Stimulated activated CD8-positive, alpha-beta memory T cell treated with anti-CD3 and anti-CD28 coated beads, Interleukin-15, amount 100 ng/mL, for 4 hours (primary cell): ENCODE data around the gene ASXL3.

ENCODE experiments used
- DNase-seq, 2 donors: peaks; one replicate each; pipeline ENCODE4 v3.0.0-alpha.2; 2020; ENCODE audit warnings: low read depth in 2 of 2

Gene ASXL3

DNA sequence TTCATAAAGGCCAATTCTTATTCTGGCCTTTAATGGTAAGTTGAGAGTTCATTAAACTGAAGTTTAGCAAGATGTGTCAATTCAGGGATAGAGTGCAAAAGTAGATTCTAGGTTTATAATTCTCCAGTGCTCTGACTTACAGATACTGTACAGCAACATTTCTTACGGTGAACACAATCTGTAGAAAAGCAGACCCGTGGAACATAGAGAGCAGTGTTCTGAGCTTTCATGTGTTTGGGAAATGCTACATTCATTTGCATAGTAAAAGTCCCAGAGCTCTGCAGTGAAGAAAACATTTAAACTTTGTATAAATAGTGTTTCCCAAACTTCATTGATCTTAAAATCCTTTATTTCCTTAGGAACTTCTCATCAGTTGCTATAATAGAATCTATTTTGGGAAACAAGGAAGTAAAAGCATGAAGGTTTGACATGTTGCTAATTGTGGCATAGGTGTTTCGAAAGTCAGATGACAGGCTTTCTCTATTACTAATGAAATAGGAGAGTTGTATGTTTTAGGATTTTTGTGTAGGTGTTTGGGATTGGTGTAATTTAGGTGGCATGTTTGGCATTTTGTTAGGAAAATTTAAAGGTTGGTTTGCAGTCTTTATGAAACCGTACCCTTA lies 138.2 kb downstream of the ASXL3 start:
- DNase-seq, result no peak

DNA sequence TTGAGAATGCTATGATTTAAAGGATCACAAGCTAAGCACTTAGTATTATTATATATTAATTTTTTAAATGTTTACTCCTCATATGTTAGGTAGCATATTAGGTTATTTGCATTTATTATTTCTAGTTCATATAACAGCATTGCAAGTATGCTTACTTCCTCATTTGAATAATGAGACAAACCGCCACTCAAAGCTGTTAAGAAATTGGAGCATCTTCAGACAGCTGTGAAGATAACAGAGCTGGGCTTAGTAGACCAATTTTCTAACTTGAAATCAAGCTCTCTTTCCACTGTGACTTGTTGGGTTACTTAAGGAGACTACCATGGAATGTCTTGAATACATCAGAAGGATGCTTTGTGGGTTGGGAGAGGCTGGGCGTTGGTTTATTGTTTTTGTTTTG lies 139.3 kb downstream of the ASXL3 start:
- DNase-seq, result no peak

DNA sequence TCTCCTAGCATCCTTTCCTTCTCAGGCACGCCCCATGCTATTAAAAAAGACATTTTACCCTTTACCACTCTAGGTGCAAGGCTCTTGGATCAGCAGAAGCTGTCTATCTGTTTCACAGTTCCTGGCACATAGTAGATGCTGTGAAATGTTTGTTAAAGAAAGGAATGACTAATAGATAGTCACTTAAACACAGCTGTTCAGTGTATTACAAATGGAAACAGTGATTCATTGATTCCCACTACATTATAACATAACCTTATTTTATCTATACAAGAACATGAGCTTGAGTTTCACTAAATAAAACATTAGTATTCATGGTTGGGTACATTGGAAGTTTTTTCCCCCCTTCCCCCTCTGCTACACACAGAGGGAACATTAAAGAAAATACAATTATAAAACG lies 142.1 kb downstream of the ASXL3 start:
- no peak for DNase-seq

DNA sequence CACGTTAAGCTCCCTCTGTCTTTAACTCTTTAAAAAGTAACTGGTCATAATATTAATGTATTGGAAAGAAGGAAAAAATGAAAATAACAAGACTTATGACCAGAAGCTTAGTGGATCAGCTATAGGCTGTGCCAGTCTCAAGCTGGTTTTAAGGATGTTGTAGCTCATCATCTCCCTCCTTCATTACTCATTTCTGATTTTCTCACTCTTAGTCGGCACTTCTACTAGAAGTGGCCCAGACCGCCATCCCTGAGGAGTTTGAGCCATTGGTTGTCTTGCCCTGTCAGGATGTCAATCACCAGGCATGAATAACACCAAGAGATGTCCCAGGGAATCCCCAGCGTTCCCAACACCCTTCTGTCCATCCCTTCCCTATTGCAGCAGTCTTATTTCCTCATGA lies 151.5 kb downstream of the ASXL3 start:
- DNase-seq, result no peak

DNA sequence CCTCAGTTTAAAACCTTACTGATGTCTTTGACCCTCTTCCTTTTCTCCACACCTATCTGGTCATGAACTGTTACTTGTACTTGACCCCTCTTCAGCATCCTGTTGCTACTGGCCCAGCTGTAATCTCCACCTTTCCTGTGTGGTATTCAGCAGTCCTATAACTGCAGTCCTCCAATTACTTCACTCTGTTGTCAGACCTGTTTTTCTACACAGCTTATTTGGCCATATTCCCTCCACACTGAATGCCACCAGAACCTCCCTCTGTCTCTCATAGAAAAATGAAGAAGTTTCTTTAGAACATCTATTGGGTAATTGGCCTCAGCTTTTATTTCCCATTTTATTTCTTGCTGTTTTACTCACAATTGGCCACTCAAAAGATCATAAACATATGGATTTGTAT lies 155.4 kb downstream of the ASXL3 start:
- no peak for DNase-seq

DNA sequence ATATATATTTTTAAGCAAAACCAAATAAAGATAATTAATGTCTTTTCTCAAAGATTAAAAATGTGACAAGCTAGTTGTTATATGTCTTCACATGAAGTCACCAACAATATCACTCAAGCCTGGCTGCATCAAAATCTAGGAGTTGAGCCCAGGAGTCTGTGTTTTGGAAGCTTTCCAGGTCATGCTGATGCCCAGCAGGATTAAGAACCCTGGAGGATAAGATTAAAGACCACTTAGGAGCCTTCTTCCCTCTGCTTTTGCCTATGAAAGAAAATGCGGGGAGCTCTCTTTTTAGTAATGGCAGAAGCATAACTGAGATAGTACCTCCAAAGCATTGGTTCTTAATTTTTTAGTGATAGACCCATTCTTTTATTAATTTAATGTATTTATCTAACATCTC lies 157.4 kb downstream of the ASXL3 start:
- no peak for DNase-seq

DNA sequence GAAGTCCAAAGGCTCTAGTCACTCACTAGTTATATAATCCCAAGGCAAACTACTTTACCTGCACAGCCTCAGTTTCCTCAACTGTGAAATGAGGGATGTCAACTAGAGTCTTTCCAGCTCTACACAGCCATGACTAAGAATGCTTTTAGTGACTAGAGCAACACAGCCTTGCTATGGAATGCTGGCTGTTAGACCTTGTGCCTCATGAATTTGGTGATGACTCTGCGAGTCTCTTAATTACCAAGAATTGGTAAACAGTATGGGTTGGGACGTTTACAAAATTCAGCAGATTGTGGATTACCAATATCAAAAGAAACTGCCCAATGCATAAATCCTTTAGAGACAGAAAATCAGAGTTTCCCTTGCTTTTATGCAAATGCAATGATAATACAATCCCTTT lies 163.7 kb downstream of the ASXL3 start:
- DNase-seq, result no peak

DNA sequence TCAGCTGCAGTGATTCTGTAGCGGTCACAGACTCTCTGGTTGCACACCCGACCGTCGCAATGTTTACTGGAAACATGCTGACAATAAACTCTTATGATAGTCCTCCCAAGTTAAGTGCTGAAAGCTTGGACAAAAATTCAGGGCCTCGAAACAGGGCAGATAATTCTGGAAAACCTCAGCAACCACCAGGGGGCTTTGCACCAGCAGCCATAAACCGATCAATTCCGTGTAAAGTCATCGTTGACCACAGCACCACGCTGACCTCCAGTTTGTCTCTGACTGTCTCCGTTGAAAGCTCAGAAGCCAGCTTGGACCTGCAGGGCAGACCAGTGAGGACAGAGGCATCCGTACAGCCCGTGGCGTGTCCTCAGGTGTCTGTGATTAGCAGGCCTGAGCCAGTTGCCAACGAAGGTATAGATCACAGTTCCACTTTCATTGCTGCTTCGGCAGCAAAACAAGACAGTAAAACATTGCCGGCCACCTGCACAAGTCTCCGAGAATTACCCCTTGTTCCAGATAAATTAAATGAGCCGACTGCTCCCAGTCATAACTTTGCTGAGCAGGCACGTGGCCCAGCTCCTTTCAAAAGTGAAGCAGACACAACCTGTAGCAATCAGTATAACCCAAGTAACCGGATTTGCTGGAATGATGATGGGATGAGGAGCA lies 166.1 kb downstream of the ASXL3 start:
- no peak for DNase-seq

DNA sequence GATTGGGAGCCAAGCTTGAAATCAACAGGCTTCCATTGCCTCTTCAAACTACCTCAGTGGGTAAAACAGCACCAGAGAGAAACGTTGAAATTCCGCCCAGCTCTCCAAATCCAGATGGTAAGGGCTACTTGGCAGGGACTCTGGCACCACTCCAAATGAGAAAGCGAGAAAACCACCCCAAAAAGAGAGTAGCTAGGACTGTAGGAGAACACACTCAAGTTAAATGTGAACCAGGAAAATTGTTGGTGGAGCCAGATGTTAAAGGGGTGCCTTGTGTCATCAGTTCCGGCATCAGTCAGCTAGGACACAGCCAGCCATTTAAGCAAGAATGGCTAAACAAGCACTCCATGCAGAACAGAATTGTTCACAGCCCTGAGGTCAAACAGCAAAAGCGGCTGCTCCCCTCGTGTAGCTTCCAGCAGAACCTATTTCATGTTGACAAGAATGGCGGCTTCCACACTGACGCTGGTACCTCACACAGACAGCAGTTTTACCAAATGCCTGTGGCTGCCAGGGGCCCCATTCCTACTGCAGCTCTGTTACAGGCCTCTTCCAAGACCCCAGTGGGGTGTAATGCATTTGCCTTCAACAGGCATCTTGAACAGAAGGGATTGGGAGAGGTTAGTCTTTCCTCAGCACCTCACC lies 167.3 kb downstream of the ASXL3 start:
- DNase-seq, result no peak

DNA sequence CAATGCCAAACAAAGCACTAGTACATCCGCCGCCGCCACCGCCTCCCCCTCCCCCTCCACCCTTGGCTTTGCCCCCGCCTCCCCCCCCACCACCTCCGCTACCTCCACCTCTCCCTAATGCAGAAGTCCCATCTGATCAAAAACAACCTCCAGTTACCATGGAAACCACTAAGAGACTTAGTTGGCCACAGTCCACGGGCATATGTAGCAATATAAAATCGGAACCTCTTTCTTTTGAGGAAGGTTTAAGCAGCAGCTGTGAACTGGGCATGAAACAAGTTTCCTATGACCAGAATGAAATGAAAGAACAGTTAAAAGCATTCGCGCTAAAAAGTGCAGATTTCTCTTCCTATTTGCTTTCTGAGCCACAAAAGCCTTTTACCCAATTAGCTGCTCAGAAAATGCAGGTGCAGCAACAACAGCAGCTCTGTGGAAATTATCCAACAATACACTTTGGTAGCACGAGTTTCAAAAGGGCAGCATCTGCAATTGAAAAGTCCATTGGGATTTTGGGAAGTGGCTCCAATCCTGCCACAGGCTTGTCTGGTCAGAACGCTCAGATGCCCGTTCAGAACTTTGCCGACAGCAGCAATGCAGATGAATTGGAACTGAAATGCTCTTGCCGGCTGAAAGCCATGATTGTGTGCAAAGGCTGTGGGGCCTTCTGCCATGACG lies 168.0 kb downstream of the ASXL3 start:
- DNase-seq, result no peak

DNA sequence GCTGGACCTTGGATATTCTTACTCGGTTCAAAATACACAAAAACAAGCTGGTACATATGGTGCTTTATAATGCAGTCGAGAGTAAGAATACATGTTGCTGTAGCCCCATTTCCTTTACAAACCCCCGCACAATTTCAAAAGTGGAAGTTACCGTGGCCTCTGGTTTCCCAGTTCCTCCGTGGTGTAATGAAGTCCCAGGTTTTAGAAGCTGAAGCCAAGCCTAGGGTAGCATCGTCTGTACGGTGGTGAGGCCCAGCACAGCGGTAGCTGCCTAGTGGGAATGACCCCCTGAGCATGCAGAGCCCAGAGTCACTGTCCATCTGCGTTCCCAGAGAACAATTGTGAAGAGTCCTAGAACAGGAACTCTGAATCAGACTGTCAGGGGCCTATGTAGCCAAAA lies 171.8 kb downstream of the ASXL3 start:
- no peak for DNase-seq

DNA sequence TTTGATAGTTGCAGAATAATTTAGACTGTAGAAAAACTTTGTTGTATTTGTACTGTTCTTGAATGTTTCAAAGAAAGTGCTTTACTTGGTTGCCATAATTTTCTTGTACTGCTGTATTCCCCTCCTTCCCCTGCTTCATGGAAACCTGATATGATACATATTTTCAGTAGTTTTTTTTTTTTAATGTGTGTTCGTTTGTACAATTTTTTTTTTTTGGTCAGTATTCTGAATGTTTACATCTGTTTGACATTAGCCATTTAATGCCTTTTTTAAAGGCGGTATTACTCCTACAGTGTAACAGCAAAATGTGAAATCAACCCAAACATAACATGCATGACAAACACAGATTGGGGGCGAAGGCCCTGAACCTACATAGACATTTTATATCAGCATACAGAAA lies 172.3 kb downstream of the ASXL3 start:
- no peak for DNase-seq

DNA sequence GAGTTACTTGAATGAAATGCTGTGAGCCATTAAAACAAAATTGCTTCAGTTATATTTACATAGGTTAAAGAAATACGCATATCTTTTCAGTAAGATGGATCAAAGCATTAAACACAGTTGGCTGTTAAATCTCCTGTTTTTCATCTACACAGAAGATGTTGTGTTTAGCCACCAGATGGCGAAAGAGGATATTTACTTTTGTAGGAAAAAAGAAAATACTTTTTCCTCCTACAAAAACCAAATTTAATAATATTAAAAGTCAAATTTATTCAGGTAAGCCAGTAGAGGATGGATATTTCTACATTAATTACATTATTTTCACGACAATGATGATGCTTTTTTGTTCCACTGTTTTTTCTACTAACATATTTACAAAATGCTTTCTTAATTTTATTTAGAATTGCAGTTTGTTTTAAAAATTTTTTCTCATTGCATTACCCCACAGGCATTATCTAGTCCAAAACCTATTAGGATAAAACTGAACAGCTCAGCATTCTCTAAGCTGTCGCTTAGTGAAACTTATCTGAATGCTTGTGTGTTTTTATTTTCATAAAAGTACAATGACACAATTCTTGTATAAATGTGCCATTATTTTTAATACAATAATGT lies 173.7 kb downstream of the ASXL3 start:
- DNase-seq, result no peak

DNA sequence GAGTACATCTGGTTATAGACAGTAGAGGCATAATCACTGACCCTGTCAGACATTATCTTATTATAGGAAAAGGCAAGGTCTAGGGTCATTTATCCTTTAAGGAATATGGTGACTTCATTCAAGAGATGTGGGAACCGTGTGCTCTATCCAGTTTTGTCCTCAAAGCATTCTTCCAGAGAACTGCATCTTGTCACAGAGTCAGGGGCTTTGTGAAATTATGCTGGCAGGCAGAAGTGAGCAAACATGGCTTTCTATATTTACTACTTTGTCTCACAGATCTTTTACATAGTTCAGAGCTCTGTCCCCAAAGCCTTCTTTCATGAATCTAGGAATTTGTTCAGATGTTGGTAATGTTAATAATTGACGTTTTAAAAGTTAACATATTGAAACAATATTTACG lies 177.4 kb downstream of the ASXL3 start:
- DNase-seq, result no peak

DNA sequence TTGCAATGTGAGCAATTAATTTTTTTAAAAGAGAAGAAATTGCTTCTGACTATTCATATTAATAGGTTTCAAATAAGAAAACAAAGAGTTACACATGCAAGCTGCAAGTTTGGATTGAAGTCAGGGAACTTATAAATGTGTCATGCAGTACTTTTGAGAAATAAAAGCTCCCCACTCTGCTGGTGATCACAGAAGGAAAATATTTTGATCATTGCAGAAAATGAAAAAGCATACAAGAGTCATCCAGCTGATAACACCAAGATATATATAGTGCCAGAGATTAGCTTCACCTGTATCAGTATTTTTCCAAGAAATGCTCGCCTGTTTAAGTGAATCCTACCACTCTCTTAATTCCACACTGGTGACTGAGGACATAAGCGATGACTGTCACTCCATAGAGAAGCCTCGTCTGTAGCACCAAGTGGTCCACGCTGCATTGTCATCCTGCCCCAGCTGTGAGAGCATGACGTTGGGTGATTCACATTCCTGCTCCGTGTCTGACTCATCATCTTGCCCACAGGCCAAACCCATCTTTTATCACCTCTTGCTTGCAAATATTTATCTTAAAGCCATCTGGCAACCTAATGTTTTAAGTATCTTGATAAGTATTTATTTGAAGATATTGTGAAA lies 178.0 kb downstream of the ASXL3 start:
- DNase-seq, result no peak

DNA sequence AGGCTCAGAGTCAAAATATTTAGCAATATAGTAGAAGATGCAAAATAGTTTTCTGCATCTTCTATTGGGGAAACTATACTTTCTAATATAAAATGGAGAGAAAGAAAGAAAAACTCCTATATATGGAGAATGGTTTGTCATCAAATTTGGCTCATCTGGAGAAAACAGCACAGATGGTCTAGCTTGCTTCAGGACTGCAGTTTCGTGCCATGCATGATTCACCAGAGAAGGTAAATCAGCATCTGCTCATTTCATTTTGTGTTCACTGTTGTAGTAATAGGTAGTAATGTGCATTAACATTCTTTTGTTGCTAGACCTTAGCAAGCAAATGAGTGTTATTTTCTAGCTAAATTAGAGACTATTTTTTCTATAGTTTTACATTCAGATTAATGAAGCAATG lies 179.0 kb downstream of the ASXL3 start:
- no peak for DNase-seq

DNA sequence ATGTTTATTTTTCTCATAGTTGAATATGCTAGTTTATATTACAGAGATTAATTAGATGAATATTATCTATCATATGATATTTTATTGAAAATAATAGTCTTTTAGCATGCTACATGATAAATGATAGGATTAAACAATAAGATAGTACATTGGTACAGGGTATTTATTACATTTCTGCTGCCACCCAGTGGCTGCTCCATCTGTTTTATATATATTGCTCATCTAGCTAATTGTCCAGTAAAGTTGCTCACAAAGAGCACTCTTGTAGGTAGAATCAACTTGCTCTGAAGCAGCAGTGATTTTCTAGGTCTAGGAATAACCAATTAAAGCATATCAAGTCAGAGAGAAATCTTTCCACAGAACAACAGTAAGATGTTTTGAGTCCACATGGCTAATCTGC lies 183.3 kb downstream of the ASXL3 start:
- DNase-seq, result no peak

DNA sequence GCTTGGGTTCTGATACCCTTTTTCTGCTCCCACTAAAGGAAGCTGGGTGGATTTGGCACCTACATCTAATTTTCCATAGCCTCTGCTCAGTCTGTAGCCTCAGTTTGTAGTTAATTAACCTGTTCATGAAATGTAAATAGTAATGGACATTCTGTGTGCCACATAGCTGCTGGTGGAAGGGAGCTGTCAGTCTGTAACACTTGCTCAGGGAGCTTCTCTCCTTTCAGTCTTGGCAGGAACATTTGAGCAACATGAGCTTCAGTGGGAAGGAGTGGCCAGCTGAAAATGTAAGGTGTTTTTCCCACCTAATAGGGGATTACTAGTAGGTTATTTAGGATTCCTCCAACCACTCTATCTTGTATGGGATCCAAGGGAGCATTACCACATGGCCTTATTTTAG lies 203.4 kb downstream of the ASXL3 start:
- no peak for DNase-seq
